Measurements from ENCODE around the gene ZSWIM7. TPM values are rescaled to one million over a fixed set of nuclear protein-coding genes. Genes with fewer than 3 reads are reported as not detected.

Gene ZSWIM7
- total and polyA plus RNA-seq, 11 donors = 15.3 to 47.3 (median 32.6) TPM

GRCh38 chr17:15977894-15978293 lies 21.6 kb downstream of the ZSWIM7 start:
- Histone ChIP-seq H3K27me3 (no peaks in the 10 kb centered on the region), H3K4me3 (no peak overlapping the region), H3K27ac (no peak overlapping the region), H3K9me3 (no peaks in the 10 kb centered on the region), H3K36me3 (peaks cover 0 to 77% (median 65%) of the 10 kb centered on the region in 9 donors), H3K4me1 (peaks cover 0 to 5% (median 0%) of the 10 kb centered on the region in 12 donors)
- WGBS, 4 donors = 91 to 100% (median 99%) methylated on average over 2 of the region's 2 CpGs
- DNase-seq (no peak), ATAC-seq (no peak)
- no peak for TF ChIP-seq CTCF (IDR thresholded peaks at IDR 0.05)
- no peak for TF ChIP-seq POLR2A (IDR thresholded peaks at IDR 0.05)
- intact Hi-C loops (cut with DNase I) = no loop called here

DNA sequence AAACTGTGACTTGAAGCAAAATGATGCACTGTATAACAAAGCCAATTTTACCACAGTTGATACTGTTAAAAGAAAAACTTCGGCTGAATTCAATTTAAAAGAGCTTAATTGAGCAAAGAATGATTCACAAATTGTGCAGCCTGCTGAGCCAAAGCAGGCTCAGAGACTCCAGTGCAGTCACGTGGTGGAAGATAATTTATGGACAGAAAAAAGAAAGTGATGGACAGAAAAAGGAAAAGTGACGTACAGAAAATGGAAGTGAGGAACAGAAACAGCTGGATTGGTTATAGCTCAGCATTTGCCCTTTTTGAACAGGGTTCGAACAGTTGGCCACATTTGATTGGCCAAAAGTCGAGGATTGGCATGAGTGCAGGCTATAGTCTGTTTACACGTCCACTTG lies 25.7 kb downstream of the ZSWIM7 start:
- Histone ChIP-seq H3K9me3 (no peaks in the 10 kb centered on the region), H3K27ac (no peak overlapping the region), H3K27me3 (no peaks in the 10 kb centered on the region), H3K4me3 (no peak overlapping the region), H3K36me3 (peaks cover 0 to 47% (median 37%) of the 10 kb centered on the region in 9 donors), H3K4me1 (no peaks in the 10 kb centered on the region)
- ATAC-seq = no peak
- WGBS, 4 donors = 83 to 89% (median 87%) methylated on average over 6 of the region's 6 CpGs
- intact Hi-C loops (cut with DNase I) = no loop called here
- DNase-seq = no peak
- TF ChIP-seq POLR2A (IDR thresholded peaks at IDR 0.05) (no peak), CTCF (IDR thresholded peaks at IDR 0.05) (no peak)

DNA sequence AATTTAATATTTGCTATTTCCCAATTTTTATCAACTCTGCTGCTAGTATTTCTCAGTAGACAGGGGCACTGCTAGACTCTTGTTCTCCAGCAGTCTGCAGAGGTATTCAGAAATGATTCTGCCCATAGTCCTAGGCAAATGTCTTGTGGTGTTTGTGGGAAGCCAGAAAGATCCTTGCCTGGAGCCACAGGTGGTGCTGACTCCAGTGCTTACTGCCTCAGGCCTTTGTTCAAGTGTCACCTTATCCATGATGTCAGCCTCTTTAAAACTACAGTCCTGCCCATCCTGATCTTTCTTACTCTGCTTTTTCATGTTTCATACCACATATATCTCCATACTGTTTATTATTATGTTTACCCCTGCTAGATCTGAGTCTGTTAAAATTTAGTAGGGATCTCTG lies 26.5 kb downstream of the ZSWIM7 start:
- H3K27me3 ChIP-seq = no peaks in the 10 kb centered on the region
- H3K9me3 ChIP-seq = no peaks in the 10 kb centered on the region
- intact Hi-C loops (cut with DNase I) = no loop called here
- ATAC-seq (no peak), DNase-seq (no peak)
- H3K4me3 ChIP-seq = no peak overlapping the region
- TF ChIP-seq CTCF (IDR thresholded peaks at IDR 0.05) (no peak), POLR2A (IDR thresholded peaks at IDR 0.05) (no peak)
- H3K4me1 ChIP-seq = no peaks in the 10 kb centered on the region
- H3K36me3 ChIP-seq = peaks cover 0 to 40% (median 31%) of the 10 kb centered on the region in 9 donors
- no peak overlapping the region for H3K27ac ChIP-seq

GRCh38 chr17:15972497-15972951 lies 27.0 kb downstream of the ZSWIM7 start:
- TF ChIP-seq POLR2A (IDR thresholded peaks at IDR 0.05) (no peak), CTCF (IDR thresholded peaks at IDR 0.05) (no peak)
- WGBS, 4 donors = 88 to 96% (median 92%) methylated on average over 4 of the region's 4 CpGs
- Histone ChIP-seq H3K9me3 (no peaks in the 10 kb centered on the region), H3K27ac (no peak overlapping the region), H3K27me3 (no peaks in the 10 kb centered on the region), H3K4me1 (peaks cover 0 to 2% (median 0%) of the 10 kb centered on the region in 12 donors), H3K4me3 (no peak overlapping the region), H3K36me3 (peaks cover 0 to 35% (median 26%) of the 10 kb centered on the region in 9 donors)
- intact Hi-C loops (cut with DNase I) = no loop called here
- no peak for DNase-seq
- ATAC-seq = no peak

Data from heart left ventricle (tissue), 16 donors.